Endothelial cell of umbilical vein (primary cell): Measurements from ENCODE around the gene TSPAN9. TPM values are rescaled to one million over a fixed set of nuclear protein-coding genes. Genes with fewer than 3 reads are reported as not detected.

Experiments
- BruUV-seq: library from RNA; stranded (reverse); fragments of 400-500 nt; replicated peaks from 2 replicates; lab custom pipeline; 2021; lab: Mats Ljungman, UMichigan
- CTCF ChIA-PET: fragments of 300-600, 350-600 bp; sonication (Branson Sonifier 250); formaldehyde crosslinking; loops from one replicate; lab custom pipeline; 2021; ENCODE audit warnings: antibody characterized with exemption, inconsistent platforms; lab: Charles Lee
- POLR2A ChIA-PET: fragments of 300-600, 350-600 bp; sonication (Branson Sonifier 250); formaldehyde crosslinking; loops from one replicate; lab custom pipeline; 2021; ENCODE audit warnings: antibody characterized with exemption, inconsistent platforms; lab: Charles Lee
- DNase-seq: peaks from one replicate; pipeline ENCODE4 v3.0.0-alpha.2; 2011; ENCODE audit warnings: low read depth, low spot score
- FAIRE-seq: peaks from 2 replicates; lab custom pipeline; 2011; peaks lifted over from hg19 to GRCh38; lab: Jason Lieb, UNC
- H2AFZ ChIP-seq: 2 replicates; pipeline ENCODE4 v1.6.0; 2012; ENCODE audit warnings: low read depth, low read length, control low read depth, inconsistent platforms
- H3K27ac ChIP-seq: 2 replicates; pipeline ENCODE4 v1.5.1; 2011; ENCODE audit warnings: low read depth, mild to moderate bottlenecking, control low read depth, low read length, moderate library complexity; ENCODE audit not compliant: insufficient read depth
- H3K27me3 ChIP-seq, 2 experiments: 2 replicates each; pipeline versions ENCODE4 v1.6.0 to v1.6.1; 2011; ENCODE audit warnings: low read length in 2 of 2, mixed read lengths in 1 of 2; ENCODE audit not compliant: control insufficient read depth in 2 of 2, insufficient read depth in 2 of 2
- H3K36me3 ChIP-seq, 2 experiments: 2 replicates in 1 of 2; 3 replicates in 1 of 2; pipeline ENCODE4 v1.5.1; 2011; ENCODE audit warnings: low read length in 2 of 2, mild to moderate bottlenecking in 1 of 2, moderate library complexity in 1 of 2; ENCODE audit not compliant: control insufficient read depth in 2 of 2, insufficient read depth in 2 of 2; ENCODE audit errors: extremely low read depth in 1 of 2
- H3K4me1 ChIP-seq: 3 replicates; pipeline ENCODE4 v1.5.1; 2011; ENCODE audit warnings: mild to moderate bottlenecking, low read length; ENCODE audit not compliant: control insufficient read depth, insufficient read depth; ENCODE audit errors: extremely low read depth
- H3K4me2 ChIP-seq: 2 replicates; pipeline ENCODE4 v1.6.1; 2011; ENCODE audit warnings: low read length, control low read depth, mixed read lengths; ENCODE audit not compliant: insufficient read depth
- H3K4me3 ChIP-seq, 3 experiments: fragments of 200-600 bp in 1 of 3; sonication (generic), shearing (Covaris generic) in 1 of 3; replicated peaks in 1 of 3; 2 replicates each; pipeline ENCODE4 v1.5.1; 2011 to 2016; ENCODE audit warnings: control low read depth in 3 of 3, low read length in 3 of 3, mild to moderate bottlenecking in 2 of 3, inconsistent platforms in 1 of 3, low read depth in 1 of 3, moderate library complexity in 1 of 3; ENCODE audit not compliant: insufficient read depth in 1 of 3
- H3K79me2 ChIP-seq: 2 replicates; pipeline ENCODE4 v1.6.0; 2012; ENCODE audit warnings: low read length, inconsistent platforms; ENCODE audit not compliant: control insufficient read depth, insufficient read depth
- H3K9ac ChIP-seq: replicated peaks from 2 replicates; pipeline ENCODE3; 2011; ENCODE audit warnings: low read length, control low read depth; ENCODE audit not compliant: insufficient read depth; ENCODE audit errors: extremely low read depth
- H3K9me1 ChIP-seq: replicated peaks from 3 replicates; pipeline ENCODE4 v1.6.0; 2011; ENCODE audit warnings: mild to moderate bottlenecking, low read length; ENCODE audit not compliant: control insufficient read depth, insufficient read depth; ENCODE audit errors: extremely low read depth
- H3K9me3 ChIP-seq: replicated peaks from 2 replicates; pipeline ENCODE4 v1.5.1; 2012; ENCODE audit warnings: low read length, inconsistent platforms; ENCODE audit not compliant: control insufficient read depth, insufficient read depth
- H4K20me1 ChIP-seq: replicated peaks from 2 replicates; pipeline ENCODE3; 2011; ENCODE audit warnings: mild to moderate bottlenecking, low read length; ENCODE audit not compliant: control insufficient read depth, insufficient read depth; ENCODE audit errors: extremely low read depth
- EZH2 ChIP-seq: IDR thresholded peaks from 2 replicates; pipeline ENCODE4 v1.6.1; 2012; ENCODE audit warnings: borderline replicate concordance, low read depth, mild to moderate bottlenecking, moderate library complexity, low read length, inconsistent platforms; ENCODE audit not compliant: severe bottlenecking
- FOS ChIP-seq: IDR thresholded peaks from 2 replicates; pipeline ENCODE4 v1.6.1; 2011; ENCODE audit warnings: mild to moderate bottlenecking, low read length, moderate library complexity, borderline replicate concordance; ENCODE audit not compliant: insufficient read depth
- GATA2 ChIP-seq: IDR thresholded peaks from 2 replicates; pipeline ENCODE4 v1.7.0; 2011; ENCODE audit warnings: low read depth, mild to moderate bottlenecking, moderate library complexity, mixed read lengths, low read length; ENCODE audit not compliant: insufficient read length, insufficient read depth
- JUN ChIP-seq: IDR thresholded peaks from 2 replicates; pipeline ENCODE4 v1.6.1; 2011; ENCODE audit warnings: borderline replicate concordance, low read depth; ENCODE audit not compliant: insufficient read length, insufficient read depth
- MYC ChIP-seq: IDR thresholded peaks from one replicate; pipeline ENCODE4 v1.6.1; 2011; ENCODE audit warnings: mild to moderate bottlenecking, low read depth, low read length
- POLR2A ChIP-seq: IDR thresholded peaks from 2 replicates; pipeline ENCODE4 v1.6.1; 2012; ENCODE audit warnings: low read depth, mild to moderate bottlenecking, control low read depth, low read length
- POLR2AphosphoS5 ChIP-seq: IDR thresholded peaks from 2 replicates; pipeline ENCODE4 v1.6.1; 2012; ENCODE audit warnings: low read depth, mild to moderate bottlenecking, control low read depth, low read length, moderate library complexity; ENCODE audit not compliant: insufficient read depth
- dilution Hi-C: fragments of 300-500 bp; cut with MboI; formaldehyde crosslinking; loops from one replicate; pipeline ENCODE4 v1.15.0; 2019; ENCODE audit warnings: low sequenced_read_pairs; ENCODE audit not compliant: extremely low pct_ligation_motif_present
- intact Hi-C: fragments of 100-400 bp; cut with micrococcal nuclease; formaldehyde crosslinking; loops from one replicate; pipeline ENCODE4 v1.10.0; 2022
- polyA plus RNA-seq, 4 experiments: library from polyadenylated mRNA; depleted of rRNA in 3 of 4; stranded (reverse) in 3 of 4; unstranded in 1 of 4; fragments of >200 nt; gene quantifications; 2 replicates each; pipeline versions ENCODE4 v1.2.1 to v1.2.3, GENCODE V29; 2011 to 2012; ENCODE audit warnings: missing spikeins in 1 of 4
- total RNA-seq: library from RNA; stranded (reverse); gene quantifications from 2 replicates; pipeline ENCODE4 v1.2.3, GENCODE V29; 2021
- TF ChIP-seq, protein P1 (sequence below), 2 donors: IDR thresholded peaks; 1 replicate in 1 of 2; 2 replicates in 1 of 2; pipeline ENCODE4 v1.5.1; 2011; ENCODE audit warnings: low read length in 2 of 2, mild to moderate bottlenecking in 2 of 2, moderate library complexity in 2 of 2, control low read depth in 1 of 2, inconsistent platforms in 1 of 2, low read depth in 1 of 2; ENCODE audit not compliant: insufficient read depth in 1 of 2; ENCODE audit errors: extremely low read depth in 1 of 2
- TF ChIP-seq, protein P2 (sequence below): IDR thresholded peaks from 2 replicates; pipeline ENCODE4 v1.6.1; 2011; ENCODE audit not compliant: insufficient read depth, insufficient read length

TSPAN9 gene
- total and polyA plus RNA-seq, 2 donors (not counting 3 experiments of a cell fraction or from before 2014, with no cell fraction given), result 43.3 to 66.8 TPM

DNA sequence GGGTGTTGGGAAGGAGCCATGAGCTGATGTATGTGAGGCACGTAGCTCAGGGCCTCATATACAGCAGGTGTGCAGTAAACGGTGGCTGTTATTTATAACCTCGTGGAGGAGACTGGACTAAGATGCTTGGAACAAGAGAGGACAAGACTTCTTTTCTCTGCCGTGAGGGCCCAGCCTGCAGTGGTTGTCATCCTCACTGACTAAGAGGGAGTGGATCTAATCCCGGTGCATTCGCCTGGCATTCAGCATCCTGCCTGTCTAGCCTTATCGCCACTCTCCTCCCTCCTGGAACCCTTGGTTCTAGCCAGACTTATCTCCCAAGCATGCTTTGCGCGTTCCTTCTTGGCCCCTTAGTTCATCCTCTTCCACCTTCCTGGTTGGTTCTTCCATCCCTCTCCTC, 3.9 kb downstream of the TSPAN9 start:
- DNase-seq (no peak), FAIRE-seq (no peak)
- H3K36me3 ChIP-seq, result no peaks in the 10 kb centered on the region
- H3K27me3 ChIP-seq, result no peaks in the 10 kb centered on the region
- no peak overlapping the region for H3K9ac ChIP-seq
- no peak overlapping the region for H2AFZ ChIP-seq
- ChIA-PET CTCF (interaction anchor here (1.2 to 2.3 kb wide), 2 partner anchors 43 to 194 kb away, joined by 5 to 9 read pairs; no protein-coding TSS in a partner anchor), POLR2A (interaction anchor here (0.6 kb wide), 1 partner anchor 12 kb away, joined by 10 read pairs; no protein-coding TSS in a partner anchor)
- dilution Hi-C loops (no loop called here), intact Hi-C loops (no loop called here)
- H4K20me1 ChIP-seq, result no peaks in the 10 kb centered on the region
- H3K9me1 ChIP-seq, result no peaks in the 10 kb centered on the region
- H3K79me2 ChIP-seq, result peaks cover 4% of the 10 kb centered on the region
- TF ChIP-seq, protein P1, sequence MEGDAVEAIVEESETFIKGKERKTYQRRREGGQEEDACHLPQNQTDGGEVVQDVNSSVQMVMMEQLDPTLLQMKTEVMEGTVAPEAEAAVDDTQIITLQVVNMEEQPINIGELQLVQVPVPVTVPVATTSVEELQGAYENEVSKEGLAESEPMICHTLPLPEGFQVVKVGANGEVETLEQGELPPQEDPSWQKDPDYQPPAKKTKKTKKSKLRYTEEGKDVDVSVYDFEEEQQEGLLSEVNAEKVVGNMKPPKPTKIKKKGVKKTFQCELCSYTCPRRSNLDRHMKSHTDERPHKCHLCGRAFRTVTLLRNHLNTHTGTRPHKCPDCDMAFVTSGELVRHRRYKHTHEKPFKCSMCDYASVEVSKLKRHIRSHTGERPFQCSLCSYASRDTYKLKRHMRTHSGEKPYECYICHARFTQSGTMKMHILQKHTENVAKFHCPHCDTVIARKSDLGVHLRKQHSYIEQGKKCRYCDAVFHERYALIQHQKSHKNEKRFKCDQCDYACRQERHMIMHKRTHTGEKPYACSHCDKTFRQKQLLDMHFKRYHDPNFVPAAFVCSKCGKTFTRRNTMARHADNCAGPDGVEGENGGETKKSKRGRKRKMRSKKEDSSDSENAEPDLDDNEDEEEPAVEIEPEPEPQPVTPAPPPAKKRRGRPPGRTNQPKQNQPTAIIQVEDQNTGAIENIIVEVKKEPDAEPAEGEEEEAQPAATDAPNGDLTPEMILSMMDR (IDR thresholded peaks at IDR 0.05; ENCODE audit: extremely low read depth in 1 of 2, insufficient read depth in 1 of 2, low read depth in 1 of 2, low read length in 2 of 2), result no peak
- no peak for TF ChIP-seq JUN
- no peak for TF ChIP-seq GATA2
- no peak for TF ChIP-seq MYC
- TF ChIP-seq EZH2, result no peak
- no peak for TF ChIP-seq FOS
- TF ChIP-seq, protein P2, sequence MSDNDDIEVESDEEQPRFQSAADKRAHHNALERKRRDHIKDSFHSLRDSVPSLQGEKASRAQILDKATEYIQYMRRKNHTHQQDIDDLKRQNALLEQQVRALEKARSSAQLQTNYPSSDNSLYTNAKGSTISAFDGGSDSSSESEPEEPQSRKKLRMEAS, result no peak
- no peak for TF ChIP-seq POLR2AphosphoS5
- TF ChIP-seq POLR2A, result no peak
- H3K27ac ChIP-seq, result no peak overlapping the region
- peaks cover 26% of the 10 kb centered on the region for H3K4me1 ChIP-seq
- H3K9me3 ChIP-seq, result no peaks in the 10 kb centered on the region
- no peak overlapping the region for H3K4me2 ChIP-seq
- no peak overlapping the region for H3K4me3 ChIP-seq
- BruUV-seq, result no TSS peak
